ENCODE measurements around the gene MINDY4B. TPM values are rescaled to one million over a fixed set of nuclear protein-coding genes. Genes with fewer than 3 reads are reported as not detected.

MINDY4B gene
- total and polyA plus RNA-seq, 2 of the 4 experiments (the other 2 are of a cell fraction), result not detected

DNA sequence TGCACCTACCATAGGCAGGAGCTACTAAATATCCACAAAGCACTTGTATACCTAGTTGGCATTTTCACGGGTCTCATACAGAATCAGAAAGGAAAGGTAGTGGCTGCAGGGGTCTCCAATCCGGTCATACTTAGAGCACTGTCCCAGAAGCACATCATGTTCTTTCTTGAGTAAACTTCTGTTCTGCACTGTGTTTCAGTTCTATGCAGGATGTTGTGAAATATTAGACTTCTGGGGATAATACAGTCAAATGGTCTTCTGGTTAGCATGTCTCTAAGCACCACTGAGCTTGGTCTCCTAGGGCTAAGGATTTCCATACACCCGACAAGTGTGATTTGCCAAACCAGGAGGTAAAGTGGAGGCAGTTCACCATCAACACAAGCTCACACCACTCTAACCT, 27.9 kb downstream of the MINDY4B start:
- Histone ChIP-seq H3K23ac (ENCODE audit: low read depth, low read length) (no peak overlapping the region), H3K9me1 (ENCODE audit: insufficient read depth, low read length) (no peaks in the 10 kb centered on the region), H3K4me1 (ENCODE audit: control insufficient read depth, insufficient read depth, low read length) (no peaks in the 10 kb centered on the region), H4K91ac (ENCODE audit: insufficient read depth, low read depth, low read length) (no peak overlapping the region), H2AK9ac (replicated peaks; ENCODE audit: low read depth, low read length, poor library complexity) (no peak overlapping the region), H2AK5ac (ENCODE audit: low read depth, low read length) (no peak overlapping the region), H4K8ac (ENCODE audit: low read depth in 2 of 2, low read length in 2 of 2) (no peak overlapping the region), H3K9ac (ENCODE audit: low read depth, low read length) (no peak overlapping the region), H3K27ac (ENCODE audit: insufficient read depth, low read length) (no peak overlapping the region), H3K56ac (ENCODE audit: extremely low read depth, insufficient read depth, low read length) (no peak overlapping the region), H4K20me1 (ENCODE audit: insufficient read depth, low read length) (no peaks in the 10 kb centered on the region), H3K36me3 (ENCODE audit: control insufficient read depth, insufficient read depth, low read length) (no peaks in the 10 kb centered on the region), H3K9me3 (ENCODE audit: control insufficient read depth, insufficient read depth, low read length) (no peaks in the 10 kb centered on the region), H3K14ac (replicated peaks; ENCODE audit: low read depth, low read length) (no peak overlapping the region), H2BK20ac (ENCODE audit: low read depth, low read length) (no peak overlapping the region), H2BK120ac (ENCODE audit: low read depth, low read length) (no peak overlapping the region), H2AFZ (replicated peaks; ENCODE audit: low read length, poor library complexity) (no peak overlapping the region), H3K18ac (ENCODE audit: low read depth, low read length) (no peak overlapping the region), H2BK5ac (ENCODE audit: low read depth, low read length, poor library complexity, severe bottlenecking) (no peak overlapping the region), H4K5ac (ENCODE audit: low read depth, low read length) (no peak overlapping the region), H3K4me2 (ENCODE audit: low read depth, low read length) (no peak overlapping the region), H3K4ac (ENCODE audit: low read depth, low read length) (no peak overlapping the region), H3K79me1 (ENCODE audit: low read depth in 1 of 2, low read length in 2 of 2) (no peaks in the 10 kb centered on the region), H3K4me3 (ENCODE audit: insufficient read depth, low read depth, low read length) (no peak overlapping the region), H2BK15ac (ENCODE audit: low read depth, low read length) (no peak overlapping the region), H3K27me3 (ENCODE audit: control insufficient read depth, insufficient read depth, low read length) (peaks cover 27% of the 10 kb centered on the region)
- ChIA-PET CTCF (interaction anchor here (0.8 kb wide), 1 partner anchor 13 kb away, joined by 3 read pairs; no protein-coding TSS in a partner anchor), POLR2A (ENCODE audit: unreplicated experiment) (no interaction called here)
- intact Hi-C loops (cut with micrococcal nuclease), result no loop called here
- no peak for DNase-seq
- ATAC-seq (ENCODE audit: low read depth), result no peak
- dilution Hi-C loops (cut with HindIII; ENCODE audit: low sequenced_read_pairs, unreplicated experiment), result no loop called here
- WGBS, 2 experiments (ENCODE audit: extremely low coverage in 2 of 2, insufficient read length in 1 of 2), result no CpG with 5 or more reads among the region's 3 CpGs
- in situ Hi-C loops (cut with MboI; ENCODE audit: low sequenced_read_pairs), result no loop called here
- no TSS peak for BruUV-seq (replicated peaks)
- TF ChIP-seq, protein P1, sequence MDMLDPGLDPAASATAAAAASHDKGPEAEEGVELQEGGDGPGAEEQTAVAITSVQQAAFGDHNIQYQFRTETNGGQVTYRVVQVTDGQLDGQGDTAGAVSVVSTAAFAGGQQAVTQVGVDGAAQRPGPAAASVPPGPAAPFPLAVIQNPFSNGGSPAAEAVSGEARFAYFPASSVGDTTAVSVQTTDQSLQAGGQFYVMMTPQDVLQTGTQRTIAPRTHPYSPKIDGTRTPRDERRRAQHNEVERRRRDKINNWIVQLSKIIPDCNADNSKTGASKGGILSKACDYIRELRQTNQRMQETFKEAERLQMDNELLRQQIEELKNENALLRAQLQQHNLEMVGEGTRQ (IDR thresholded peaks at IDR 0.05; ENCODE audit: low read depth, low read length), result no peak
- TF ChIP-seq, protein P2, sequence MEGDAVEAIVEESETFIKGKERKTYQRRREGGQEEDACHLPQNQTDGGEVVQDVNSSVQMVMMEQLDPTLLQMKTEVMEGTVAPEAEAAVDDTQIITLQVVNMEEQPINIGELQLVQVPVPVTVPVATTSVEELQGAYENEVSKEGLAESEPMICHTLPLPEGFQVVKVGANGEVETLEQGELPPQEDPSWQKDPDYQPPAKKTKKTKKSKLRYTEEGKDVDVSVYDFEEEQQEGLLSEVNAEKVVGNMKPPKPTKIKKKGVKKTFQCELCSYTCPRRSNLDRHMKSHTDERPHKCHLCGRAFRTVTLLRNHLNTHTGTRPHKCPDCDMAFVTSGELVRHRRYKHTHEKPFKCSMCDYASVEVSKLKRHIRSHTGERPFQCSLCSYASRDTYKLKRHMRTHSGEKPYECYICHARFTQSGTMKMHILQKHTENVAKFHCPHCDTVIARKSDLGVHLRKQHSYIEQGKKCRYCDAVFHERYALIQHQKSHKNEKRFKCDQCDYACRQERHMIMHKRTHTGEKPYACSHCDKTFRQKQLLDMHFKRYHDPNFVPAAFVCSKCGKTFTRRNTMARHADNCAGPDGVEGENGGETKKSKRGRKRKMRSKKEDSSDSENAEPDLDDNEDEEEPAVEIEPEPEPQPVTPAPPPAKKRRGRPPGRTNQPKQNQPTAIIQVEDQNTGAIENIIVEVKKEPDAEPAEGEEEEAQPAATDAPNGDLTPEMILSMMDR (conservative IDR thresholded peaks at IDR 0.05; ENCODE audit: low read depth, low read length), result no peak
- TF ChIP-seq RFX5 (IDR thresholded peaks at IDR 0.05; ENCODE audit: low read depth, low read length) (no peak), MAZ (IDR thresholded peaks at IDR 0.05; ENCODE audit: borderline replicate concordance, low read depth, low read length) (no peak), CHD1 (IDR thresholded peaks at IDR 0.05; ENCODE audit: low read depth, low read length) (no peak), RAD21 (IDR thresholded peaks at IDR 0.05; ENCODE audit: low read length) (no peak), BHLHE40 (IDR thresholded peaks at IDR 0.05; ENCODE audit: low read depth, low read length) (no peak), FOS (IDR thresholded peaks at IDR 0.05; ENCODE audit: low read depth, low read length) (no peak)
- TF ChIP-seq, protein P3, sequence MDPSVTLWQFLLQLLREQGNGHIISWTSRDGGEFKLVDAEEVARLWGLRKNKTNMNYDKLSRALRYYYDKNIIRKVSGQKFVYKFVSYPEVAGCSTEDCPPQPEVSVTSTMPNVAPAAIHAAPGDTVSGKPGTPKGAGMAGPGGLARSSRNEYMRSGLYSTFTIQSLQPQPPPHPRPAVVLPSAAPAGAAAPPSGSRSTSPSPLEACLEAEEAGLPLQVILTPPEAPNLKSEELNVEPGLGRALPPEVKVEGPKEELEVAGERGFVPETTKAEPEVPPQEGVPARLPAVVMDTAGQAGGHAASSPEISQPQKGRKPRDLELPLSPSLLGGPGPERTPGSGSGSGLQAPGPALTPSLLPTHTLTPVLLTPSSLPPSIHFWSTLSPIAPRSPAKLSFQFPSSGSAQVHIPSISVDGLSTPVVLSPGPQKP (IDR thresholded peaks at IDR 0.05; ENCODE audit: borderline replicate concordance, low read depth, low read length), result no peak
